HG03064 (cell line): ENCODE results near the gene GRK5.
A peak's percentile ranks its signal among the peaks of the same experiment; 100 is the strongest.

Experiments
- ATAC-seq: cut with Tn5 transposase; IDR thresholded peaks from one replicate; pipeline ENCODE4 v1.9.1; 2021; ENCODE audit warnings: low read depth; ENCODE audit not compliant: unreplicated experiment

GRK5 gene

DNA sequence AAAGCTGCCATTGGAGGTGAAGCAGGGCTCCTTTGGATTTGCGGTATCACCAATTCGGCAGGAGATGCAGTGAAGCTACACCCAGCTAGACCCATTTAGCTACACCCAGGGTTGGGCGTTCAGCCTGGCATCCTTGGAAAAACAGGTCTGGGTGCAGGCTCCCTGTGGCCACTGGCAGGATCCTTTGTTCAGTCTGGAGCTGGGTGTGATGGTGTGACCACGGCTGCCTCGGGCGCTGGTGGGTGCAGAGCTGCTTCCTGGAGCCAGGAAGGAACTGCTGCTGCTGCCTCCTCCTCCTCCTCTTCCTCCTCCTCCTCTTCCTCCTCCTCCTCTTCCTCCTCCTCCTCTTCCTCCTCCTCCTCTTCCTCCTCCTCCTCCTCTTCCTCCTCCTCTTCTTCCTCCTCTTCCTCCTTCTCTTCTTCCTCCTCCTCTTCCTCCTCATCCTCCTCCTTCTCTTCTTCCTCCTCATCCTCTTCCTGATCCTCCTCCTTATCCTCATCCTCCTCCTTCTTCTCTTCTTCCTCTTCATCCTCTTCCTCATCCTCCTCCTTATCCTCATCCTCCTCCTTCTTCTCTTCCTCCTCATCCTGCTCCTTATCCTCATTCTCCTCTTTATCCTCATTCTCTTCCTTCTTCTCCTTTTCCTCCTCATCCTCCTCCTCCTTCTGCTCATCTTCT lies 84.0 kb downstream of the GRK5 start:
- ATAC-seq = no peak

DNA sequence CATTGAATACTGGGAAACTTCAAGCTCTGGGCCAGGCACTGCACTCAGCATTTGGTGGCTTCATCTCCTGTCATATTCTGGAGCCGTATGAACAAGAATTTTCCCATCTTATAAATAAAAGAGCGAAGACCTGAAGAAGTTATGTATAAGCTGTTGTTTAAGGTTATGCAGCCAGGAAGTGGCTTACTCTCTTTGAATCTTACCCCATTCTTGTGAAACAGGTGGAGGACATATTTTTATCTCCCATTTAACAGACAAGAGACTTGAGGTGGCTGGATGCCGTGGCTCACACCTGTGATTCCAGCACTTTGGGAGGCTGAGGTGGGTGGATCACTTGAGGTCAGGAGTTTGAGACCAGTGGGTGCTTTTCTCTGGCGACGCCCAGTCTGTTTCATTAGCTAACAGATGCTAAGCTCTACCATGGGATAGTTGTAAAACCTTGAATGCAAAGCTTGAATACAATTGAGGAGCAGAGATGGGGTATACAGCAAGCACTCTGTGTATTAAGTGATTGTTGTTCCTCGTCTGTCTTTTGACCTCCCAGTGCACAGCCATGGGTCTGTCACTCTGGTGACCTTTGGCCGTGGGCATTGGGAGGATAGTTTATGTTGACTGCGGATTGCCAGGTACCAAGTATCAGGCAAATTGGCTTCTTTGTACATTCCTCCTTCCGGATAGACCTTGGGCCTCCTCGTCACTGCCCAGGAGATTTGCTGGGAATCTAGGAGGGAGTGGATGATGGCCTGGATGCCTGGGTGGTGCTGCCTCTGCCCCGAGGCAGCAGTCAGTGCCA lies 85.8 kb downstream of the GRK5 start:
- no peak for ATAC-seq

DNA sequence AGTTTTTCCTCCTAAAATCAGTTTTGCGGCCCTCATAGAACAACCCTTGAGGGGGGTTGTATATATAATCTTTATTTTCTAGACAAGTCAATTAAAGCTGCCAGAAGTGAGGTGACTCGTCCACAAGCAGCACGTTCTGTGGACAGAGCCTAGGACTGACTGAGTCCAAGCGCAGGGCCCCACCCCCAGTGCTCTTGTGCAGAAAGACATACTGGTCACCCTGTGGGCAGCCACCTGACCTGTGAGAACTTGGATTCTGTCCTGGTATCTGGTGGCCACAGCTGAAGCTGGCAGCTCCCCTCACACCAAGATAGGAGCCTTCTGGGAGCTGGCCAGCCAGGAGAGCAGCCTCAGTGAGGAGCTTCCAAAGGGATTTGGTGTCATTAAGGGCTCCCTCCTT lies 89.3 kb downstream of the GRK5 start:
- ATAC-seq = no peak

DNA sequence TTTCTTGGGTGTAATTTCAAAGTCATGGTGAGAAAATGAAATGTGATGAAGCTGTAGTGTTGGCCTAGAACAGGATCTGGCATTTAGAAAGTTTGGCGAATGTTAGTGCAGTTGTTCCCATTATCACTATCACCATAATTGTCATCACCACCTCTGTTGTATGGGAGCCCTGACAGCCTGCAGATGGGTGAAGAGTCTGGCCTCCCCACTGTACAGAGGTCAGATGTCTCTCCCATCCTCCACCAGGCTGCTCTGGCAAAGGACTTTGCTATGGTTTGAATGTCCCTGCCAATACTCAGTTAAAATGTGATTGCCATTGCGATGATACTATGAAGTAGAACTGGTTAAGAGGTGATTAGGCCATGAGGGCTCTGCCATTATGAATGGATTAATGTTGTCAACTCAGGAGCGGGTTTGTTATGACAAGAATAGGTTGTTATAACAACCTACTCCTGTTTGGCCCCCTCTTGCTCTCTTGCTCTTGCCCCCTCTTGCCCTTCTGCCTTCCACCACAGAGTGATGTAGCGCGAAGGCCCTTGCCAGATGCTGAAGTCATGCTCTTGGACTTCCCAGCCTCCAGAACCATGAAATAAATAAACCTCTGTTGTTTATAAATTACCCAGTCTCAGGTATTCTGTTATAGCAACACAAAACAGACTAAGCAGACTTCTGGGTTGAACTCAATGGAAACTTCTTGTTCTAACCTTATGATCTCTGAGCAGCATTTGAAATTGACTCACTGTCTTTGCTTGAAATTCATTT lies 90.0 kb downstream of the GRK5 start:
- ATAC-seq = no peak

DNA sequence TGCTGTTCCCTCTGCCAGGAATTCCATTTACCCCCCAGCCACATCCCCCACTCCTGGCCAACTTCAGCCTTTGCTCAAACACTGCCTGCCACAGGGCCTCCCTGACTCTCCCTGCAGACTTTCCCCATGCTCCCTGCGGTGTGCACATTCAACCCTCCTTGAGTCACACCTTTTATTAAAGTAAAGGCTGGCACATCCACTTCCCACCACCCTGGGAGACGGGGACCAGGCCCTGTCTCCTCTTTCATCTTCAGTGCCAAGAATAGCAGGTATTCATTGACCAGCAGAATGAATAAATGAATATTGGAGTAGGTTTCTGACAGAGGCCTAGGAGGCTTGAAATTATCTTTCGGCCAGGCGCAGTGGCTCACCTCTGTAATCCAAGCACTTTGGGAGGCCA lies 91.4 kb downstream of the GRK5 start:
- no peak for ATAC-seq

DNA sequence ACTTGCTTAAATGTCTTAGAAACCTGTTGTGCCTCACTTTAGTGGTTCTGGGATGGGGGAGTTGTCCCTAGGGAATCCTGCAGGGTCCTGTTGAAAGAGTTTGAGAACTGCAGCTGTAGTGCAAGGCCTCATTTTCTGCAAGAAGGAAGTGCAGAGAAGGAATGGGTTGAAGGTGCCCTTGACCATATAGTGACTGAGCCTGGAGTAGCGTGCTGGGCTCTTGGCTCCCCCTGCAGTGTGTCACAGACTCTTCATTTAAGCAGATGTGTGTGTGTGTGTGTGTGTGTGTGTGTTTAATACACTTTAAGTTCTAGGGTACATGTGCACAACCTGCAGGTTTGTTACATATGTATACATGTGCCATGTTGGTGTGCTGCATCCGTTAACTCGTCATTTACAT lies 92.2 kb downstream of the GRK5 start:
- ATAC-seq = no peak

DNA sequence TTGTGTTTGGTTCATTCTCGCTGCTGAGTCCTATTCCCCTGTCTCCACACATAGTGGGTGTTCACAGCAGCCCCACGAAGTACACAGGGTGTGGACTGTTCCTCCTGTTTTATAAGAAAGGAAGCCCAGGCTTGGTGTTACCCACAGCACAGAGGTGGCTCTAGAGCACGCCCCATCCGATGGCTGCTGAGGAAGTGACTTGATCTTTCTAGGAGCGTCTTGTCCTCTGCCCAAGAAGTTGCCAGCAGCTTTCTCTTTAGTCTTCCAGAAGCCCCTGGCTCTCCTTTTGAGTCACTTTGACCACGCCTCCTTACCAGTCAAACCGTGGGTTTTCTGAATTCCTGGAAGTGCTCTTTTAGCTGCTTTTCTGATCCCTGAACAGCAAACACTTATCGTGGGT lies 94.0 kb downstream of the GRK5 start:
- ATAC-seq = no peak

DNA sequence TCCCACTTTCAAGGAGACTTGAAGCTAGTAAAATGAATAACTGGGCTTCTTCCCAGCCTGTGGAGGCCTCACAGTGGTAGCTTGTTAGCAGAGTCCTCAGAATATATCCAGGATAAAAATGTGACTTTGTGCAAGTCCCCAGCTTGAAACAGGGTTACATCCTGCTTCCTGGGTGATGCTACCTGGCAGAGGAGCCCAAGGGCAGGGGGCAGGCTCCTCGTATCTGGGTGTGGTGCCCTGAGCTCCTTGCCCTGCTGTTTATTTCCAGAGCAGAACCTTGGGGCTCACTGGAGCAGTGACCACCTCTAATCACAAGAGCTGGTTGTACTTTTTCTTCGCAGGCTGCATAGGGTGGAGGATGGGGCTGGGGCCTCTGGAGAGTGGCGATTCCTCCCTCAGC lies 94.8 kb downstream of the GRK5 start:
- ATAC-seq = no peak

DNA sequence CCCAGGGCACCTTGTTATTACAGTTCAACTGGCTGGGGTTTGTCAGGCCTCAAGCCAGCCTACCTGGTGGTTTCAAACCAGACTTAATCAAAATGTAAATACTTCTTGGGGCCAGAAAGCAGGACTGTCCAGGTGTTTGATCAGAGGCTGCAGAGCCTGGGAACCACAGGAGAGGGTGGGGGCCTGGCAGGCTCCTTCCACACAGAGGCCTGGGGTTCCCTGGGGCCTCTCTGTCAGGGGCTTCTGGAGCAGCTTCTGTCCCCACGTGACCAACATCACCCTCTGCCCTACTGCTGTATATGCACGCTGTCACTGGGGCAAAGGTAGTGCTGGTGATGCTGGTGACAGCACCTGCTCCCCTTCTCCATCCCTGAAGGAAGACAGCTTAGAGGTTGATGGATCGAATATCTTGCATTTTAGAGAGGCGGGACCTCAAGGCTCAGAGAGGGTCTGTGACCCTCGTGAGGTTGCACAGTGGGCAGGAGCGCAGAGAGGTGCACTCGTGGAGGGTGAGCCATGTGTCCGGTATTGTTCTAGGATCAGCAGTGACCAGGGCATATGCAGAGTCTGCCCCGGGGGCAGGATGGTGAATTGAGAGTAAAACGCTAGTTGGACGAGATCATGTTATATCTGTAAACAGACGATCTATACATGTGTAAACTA lies 95.4 kb downstream of the GRK5 start:
- ATAC-seq = no peak

DNA sequence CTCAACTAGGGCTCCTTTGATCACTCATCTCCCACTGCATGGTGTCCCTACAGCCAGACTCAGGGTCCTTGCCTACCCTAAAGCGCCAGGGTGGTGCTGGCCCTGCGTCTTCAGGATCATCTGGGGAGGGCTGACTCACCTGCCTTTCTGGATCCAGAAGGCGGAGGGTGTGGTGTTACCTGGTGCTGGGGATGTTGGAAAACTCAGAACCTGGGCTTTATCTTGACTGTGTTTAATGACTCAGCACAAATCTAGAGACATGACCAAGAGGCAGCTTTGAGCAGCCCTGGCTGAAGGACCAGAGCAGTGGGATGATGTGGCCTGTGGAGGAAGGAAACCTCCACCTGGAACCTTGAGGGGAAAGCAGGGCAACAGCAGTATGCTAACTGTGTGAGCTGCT lies 96.5 kb downstream of the GRK5 start:
- no peak for ATAC-seq

DNA sequence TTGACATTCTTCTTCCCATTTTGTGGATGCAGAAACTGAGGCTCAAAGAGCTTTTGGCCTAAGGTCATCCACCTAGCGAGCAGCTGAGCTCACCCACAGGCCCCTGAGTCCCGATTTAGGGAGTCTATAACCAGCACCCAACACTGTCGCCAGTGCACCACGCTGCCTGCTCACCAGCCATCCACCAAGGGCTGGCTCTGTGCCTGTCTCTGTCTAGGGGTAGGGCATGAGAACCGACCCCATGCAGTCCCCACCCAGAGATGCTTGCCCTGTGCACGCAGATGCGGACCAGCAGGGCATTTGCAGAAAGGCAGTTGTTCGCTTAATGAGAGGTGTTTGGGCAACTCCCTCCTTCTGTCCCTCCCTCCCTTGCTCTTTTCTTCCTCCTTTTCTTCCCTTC lies 97.2 kb downstream of the GRK5 start:
- ATAC-seq = no peak

DNA sequence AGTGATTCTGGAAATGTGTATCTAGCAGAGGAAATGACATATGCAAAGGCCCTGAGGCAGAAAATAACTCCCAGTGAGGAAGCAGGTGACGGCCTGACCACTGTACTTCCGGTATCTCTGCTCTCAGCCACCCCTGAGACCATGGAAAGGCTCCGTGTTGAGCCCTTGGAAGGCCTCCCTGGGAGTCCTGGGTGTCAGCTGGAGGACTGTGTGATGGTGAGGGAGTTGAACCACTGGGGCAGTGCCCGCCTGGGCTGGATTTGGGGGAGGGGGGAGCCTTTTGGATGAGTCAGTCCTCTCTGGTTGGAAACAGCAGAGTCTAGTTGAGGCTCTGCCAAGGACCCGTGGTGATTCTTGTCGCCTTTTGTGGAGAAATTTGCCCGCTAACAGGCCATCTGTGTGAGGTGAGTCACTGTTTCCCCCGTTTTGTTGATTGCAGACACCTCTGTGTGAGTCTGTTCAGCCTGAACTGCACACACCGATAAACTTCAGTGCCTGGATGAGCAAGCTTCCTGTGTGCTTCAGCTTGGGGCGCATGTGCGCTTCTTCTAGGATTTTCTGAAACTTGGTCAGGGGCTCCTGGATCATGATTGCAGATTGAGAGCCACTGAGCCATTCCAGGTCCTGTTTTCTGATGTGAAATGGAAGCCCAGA lies 98.6 kb downstream of the GRK5 start:
- ATAC-seq = peak; percentile 59

DNA sequence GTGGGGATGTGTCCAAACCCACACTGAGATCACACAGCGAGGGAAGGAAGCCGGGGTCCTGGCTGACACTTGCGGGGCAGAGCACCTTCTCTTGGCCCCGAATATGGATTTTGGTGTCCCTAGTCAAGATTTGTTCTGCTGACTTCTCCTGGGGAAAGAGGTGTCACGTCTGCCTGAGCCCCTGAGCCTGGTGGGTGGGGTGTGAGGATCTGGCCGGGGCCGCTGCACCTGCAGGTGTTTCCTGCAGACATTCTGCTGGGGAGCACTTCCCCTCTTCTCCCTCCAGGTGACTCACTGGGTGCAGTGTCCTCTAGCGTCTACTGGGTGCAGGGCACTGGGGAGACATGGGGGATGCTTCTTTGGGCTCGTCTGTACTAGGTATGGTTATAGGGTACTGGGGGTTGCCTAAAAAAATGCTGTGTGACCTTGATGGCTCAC lies 99.2 kb downstream of the GRK5 start:
- ATAC-seq = peak; percentile 76

DNA sequence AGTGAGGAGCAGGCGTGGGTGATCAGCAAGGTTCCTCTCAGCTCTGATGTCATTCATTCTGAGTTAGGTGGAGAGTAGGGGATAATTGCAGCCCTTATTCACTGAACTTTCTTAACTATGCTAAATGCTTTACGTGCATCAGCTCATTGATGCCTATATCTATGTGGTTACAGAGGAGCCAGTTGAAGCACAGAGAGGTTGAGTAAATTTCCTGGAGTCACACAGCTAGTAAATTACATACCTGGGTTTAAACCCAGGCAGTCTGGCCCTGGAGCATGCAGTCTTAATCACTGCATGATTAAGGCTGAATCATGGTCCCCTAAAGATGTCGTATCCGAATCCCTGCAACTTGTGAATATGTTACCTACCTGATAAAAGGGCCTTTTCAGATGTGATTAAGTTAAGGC lies 99.6 kb downstream of the GRK5 start:
- ATAC-seq = no peak

DNA sequence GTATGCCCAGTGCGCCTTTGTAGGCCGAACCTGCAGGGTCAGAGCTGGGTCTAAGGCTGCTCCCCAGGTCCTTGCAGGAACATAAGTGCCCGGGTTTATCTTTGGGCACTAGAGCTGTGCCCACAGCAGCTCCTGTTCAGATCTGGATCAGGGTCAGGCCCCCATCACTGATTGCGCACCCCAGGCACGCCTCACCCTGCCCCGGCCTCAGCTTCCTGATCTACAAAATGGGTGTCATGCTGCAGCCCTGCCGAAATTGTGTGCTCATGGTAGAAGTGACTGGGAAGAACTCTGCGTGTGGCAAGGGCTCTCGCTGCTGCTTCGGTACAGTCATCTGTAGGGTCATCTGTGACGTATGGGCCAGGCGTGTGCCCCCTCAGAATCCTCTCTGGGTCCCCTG lies 100.7 kb downstream of the GRK5 start:
- no peak for ATAC-seq

DNA sequence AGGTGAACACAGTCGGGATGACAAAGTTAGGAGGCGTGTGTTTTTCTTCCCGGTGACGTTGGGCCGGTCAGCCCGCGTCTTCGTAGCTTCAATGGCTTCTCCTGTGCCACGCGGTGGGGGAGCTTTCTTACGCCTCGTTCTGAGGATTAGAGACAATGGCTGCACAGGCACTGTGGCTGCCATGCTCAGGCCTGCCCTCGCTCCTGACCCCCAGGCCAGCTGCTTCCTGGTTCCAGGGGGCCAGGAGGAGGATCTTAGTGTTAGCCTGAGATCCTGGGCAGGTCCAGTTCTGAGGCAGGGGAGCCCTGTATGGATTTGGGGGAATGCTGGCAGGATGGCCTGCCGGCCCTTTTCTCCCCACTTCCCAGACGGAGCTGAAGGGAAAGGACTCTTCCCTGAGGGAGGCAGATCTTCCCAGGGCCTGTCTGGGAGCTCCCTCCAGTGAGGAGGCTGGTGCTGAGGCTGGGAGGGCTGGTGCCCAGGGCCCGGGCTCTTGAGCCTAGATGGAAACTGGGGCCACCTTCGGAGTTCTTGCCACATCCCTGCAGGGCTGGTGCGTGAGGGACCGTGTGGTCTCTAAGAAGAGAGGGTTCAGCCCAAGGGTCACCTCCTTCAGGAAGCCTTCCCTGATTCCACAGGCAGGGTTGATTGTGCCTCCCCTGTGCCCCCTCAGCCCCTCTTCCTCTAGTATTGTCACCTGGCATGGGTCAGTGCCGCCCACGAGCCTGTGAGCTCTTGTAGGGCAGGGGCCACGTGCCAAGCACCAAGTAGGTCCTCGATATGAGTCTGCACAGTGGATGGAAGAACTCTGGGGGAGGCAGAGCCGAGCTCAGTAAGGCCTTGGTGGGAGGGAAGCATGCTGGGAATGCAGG lies 101.4 kb downstream of the GRK5 start:
- ATAC-seq = no peak

DNA sequence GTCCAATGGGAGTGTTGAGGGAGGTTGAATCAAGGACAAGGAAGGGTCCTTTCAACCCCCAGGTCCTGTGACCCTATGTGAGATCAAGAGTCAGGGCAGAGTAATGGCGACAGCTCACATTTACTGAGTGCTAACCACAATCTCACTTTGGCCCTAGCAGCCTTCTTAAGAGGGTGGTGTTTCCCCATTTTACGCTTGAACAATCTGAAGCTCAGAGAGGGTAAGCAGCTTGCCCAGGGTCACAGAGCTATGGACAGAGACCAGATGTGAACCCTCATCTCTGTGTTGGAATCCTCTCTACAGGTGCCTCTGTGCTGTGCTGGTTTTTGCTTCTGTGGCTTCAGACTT lies 102.0 kb downstream of the GRK5 start:
- no peak for ATAC-seq

DNA sequence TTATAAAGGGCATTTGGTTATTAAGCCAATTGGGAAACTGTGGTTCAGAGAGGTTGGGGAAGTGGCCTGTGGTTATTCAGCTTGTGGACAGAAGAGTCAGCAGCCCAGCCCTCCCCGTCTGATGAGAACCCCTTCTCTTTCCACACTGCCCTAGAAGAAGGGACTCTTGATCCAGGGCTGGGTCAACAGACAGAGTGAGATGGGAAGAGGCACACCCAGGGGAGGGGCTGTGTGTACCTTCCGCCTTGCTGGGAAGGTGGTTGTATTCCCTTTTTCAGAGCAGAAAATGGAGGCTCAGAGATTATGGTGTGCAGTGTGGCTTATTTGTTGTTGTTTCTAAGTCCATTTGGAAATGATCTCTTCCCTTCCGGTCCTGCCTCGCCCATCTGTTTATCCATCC lies 103.4 kb downstream of the GRK5 start:
- ATAC-seq = no peak

DNA sequence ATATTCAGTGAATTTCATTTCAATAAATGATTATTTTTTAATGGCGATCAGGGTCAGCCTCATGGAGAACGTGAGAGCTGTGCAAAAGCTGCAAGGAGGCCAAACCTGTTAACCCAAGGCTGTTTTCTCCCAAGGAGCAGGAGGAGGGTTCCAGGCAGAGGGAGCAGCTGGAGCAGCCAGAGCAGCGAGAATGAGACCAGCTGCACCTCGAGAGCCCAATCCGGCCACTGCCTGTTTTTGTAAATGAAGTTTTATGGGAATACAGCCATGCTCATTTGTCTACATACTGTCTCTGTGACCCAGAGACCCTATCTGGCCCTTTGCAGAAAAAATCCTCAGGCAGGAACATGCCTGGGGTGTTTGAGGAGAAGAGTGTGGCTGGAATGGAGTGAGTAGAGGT lies 104.9 kb downstream of the GRK5 start:
- ATAC-seq = no peak

DNA sequence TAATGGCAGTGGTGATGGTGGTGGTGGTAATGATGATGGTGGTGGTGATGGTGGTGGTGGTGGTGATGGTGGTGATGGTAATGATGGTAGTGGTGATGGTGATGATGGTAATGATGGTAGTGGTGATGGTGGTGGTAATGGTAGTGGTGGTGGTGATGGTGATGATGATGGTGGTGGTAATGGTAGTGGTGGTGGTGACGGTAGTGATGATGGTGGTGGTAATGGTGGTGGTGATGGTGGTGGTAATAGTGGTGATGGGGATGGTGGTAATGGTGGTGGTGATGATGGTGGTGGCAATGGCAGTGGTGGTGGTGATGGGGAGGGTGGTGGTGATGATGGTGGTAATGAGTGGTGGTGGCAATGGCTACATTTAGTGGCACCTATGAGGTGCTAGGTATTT lies 105.7 kb downstream of the GRK5 start:
- ATAC-seq = no peak
